CD4-positive, alpha-beta T cell treated with Interleukin-6 for 4 hours (primary cell): ENCODE data around the gene CACNA1H.
"Not testable (repeated sequence)": the region's sequence is repeated elsewhere in the genome, so short reads cannot be mapped to it uniquely, and the experiment has no call there.

Experiments used
- DNase-seq: peaks from one replicate; pipeline ENCODE4 v3.0.0-alpha.2; 2020; ENCODE audit warnings: mixed read lengths

CACNA1H gene

GRCh38 chr16:1176280-1176897 is 23.5 kb downstream of the CACNA1H start:
- DNase-seq: no peak

- no peak for DNase-seq
These were observed 24.1 kb downstream of the CACNA1H start for GRCh38 chr16:1177053-1177452.

GRCh38 chr16:1177750-1178149 is 24.8 kb downstream of the CACNA1H start:
- no peak for DNase-seq

GRCh38 chr16:1178295-1178910 is 25.5 kb downstream of the CACNA1H start:
- no peak for DNase-seq

- no peak for DNase-seq
These were observed 27.9 kb downstream of the CACNA1H start for GRCh38 chr16:1180549-1181403.

- no peak for DNase-seq
These were observed 28.8 kb downstream of the CACNA1H start for GRCh38 chr16:1181404-1182315.

GRCh38 chr16:1182316-1182671 is 29.4 kb downstream of the CACNA1H start:
- no peak for DNase-seq

- no peak for DNase-seq
These were observed 30.3 kb downstream of the CACNA1H start for GRCh38 chr16:1182950-1183907.

- DNase-seq: no peak
These were observed 31.4 kb downstream of the CACNA1H start for GRCh38 chr16:1184156-1184868.

- DNase-seq: no peak
These were observed 32.1 kb downstream of the CACNA1H start for GRCh38 chr16:1184980-1185379.

GRCh38 chr16:1185460-1186207 is 32.7 kb downstream of the CACNA1H start:
- not testable (repeated sequence) for DNase-seq

- DNase-seq: peak; percentile 51
These were observed 35.7 kb downstream of the CACNA1H start for GRCh38 chr16:1188432-1189189.

GRCh38 chr16:1189455-1189854 is 36.5 kb downstream of the CACNA1H start:
- no peak for DNase-seq

- DNase-seq: not testable (repeated sequence)
These were observed 37.9 kb downstream of the CACNA1H start for GRCh38 chr16:1190789-1191188.

GRCh38 chr16:1192384-1193073 is 39.6 kb downstream of the CACNA1H start:
- no peak for DNase-seq

- no peak for DNase-seq
These were observed 40.4 kb downstream of the CACNA1H start for GRCh38 chr16:1193143-1193824.

GRCh38 chr16:1193825-1194581 is 41.1 kb downstream of the CACNA1H start:
- DNase-seq: no peak
